Stomach (tissue), 9 donors: ENCODE measurements around the gene SMYD3. TPM values are rescaled to one million over a fixed set of nuclear protein-coding genes. Genes with fewer than 3 reads are reported as not detected.

Experiments used
- DNase-seq, 2 donors: peaks; one replicate each; pipeline versions ENCODE4 v3.0.0 to v3.0.0-alpha.2; 2013 to 2019
- H3K27ac ChIP-seq, 5 donors: fragments of 200-600 bp in 4 of 5; sonication (generic) in 4 of 5; one replicate each; pipeline ENCODE4 v1.5.1; 2013 to 2019; ENCODE audit warnings: mild to moderate bottlenecking in 1 of 5, moderate library complexity in 1 of 5
- H3K27me3 ChIP-seq, 3 donors: fragments of 200-600 bp; sonication (generic); one replicate each; pipeline ENCODE4 v1.5.1; 2017 to 2019; ENCODE audit warnings: mixed run types in 1 of 3
- H3K36me3 ChIP-seq, 4 donors: fragments of 200-600 bp; sonication (generic); 1 replicate in 3 of 4; 2 replicates in 1 of 4; pipeline ENCODE4 v1.5.1; 2016 to 2019
- H3K4me1 ChIP-seq, 4 donors: fragments of 200-600 bp; sonication (generic); one replicate each; pipeline ENCODE4 v1.5.1; 2016 to 2019
- H3K4me3 ChIP-seq, 4 donors: fragments of 200-600 bp; sonication (generic) in 3 of 4; one replicate each; pipeline ENCODE4 v1.5.1; 2016 to 2019; ENCODE audit warnings: mild to moderate bottlenecking in 1 of 4
- H3K9me3 ChIP-seq, 4 donors: fragments of 200-600 bp; sonication (generic); one replicate each; pipeline ENCODE4 v1.5.1; 2016 to 2019
- CTCF ChIP-seq, 7 experiments: fragments of 450-650 bp in 4 of 7; fragments of 200-600 bp in 3 of 7; sonication (generic) in 3 of 7; IDR thresholded peaks; one replicate each; pipeline ENCODE4 v1.5.1; 2016 to 2019; ENCODE audit warnings: antibody characterized with exemption in 7 of 7, control low read depth in 2 of 7, mild to moderate bottlenecking in 1 of 7
- EP300 ChIP-seq: sonication (generic); formaldehyde crosslinking; IDR thresholded peaks from one replicate; pipeline ENCODE4 v1.6.1; 2017; ENCODE audit warnings: antibody characterized with exemption
- POLR2A ChIP-seq, 4 donors: fragments of 450-650 bp; IDR thresholded peaks; one replicate each; pipeline ENCODE4 v1.6.1; 2016; ENCODE audit warnings: antibody characterized with exemption in 4 of 4, control low read depth in 2 of 4, mild to moderate bottlenecking in 1 of 4, moderate library complexity in 1 of 4
- POLR2AphosphoS5 ChIP-seq, 3 donors: sonication (generic); formaldehyde crosslinking; IDR thresholded peaks; one replicate each; pipeline ENCODE4 v1.6.1; 2016; ENCODE audit warnings: antibody characterized with exemption in 3 of 3
- WGBS, 5 donors: extraction: QIAGEN DNeasy Blood & Tissue Kit in 3 of 5; methylation state at CpG; one replicate each; pipeline versions ENCODE4 v1.1.5 to v1.1.7; 2013 to 2018; 5-methylcytosine and 5-hydroxymethylcytosine counted together
- intact Hi-C: fragments of 100-400 bp; cut with DNase I; formaldehyde crosslinking; loops from one replicate; pipeline ENCODE4 v1.15.1; 2023; ENCODE audit warnings: low total_unique reads
- polyA plus RNA-seq, 3 donors: library from polyadenylated mRNA; stranded (reverse); fragments of 200-250 nt; gene quantifications; one replicate each; pipeline ENCODE4 v1.2.3, GENCODE V29; 2013
- total RNA-seq, 5 donors: library from RNA; depleted of rRNA; stranded (reverse); fragments of >200 nt; gene quantifications; one replicate each; pipeline versions ENCODE4 v1.1.0 to v1.2.3, GENCODE V29; 2014 to 2016
- donor health status: healthy with polysubstance abuse.
- donor health status: Bipolar disorder and iron deficiency.
- donor health status: healthy.

The SMYD3 gene
- total and polyA plus RNA-seq, 8 donors: 6.4 to 196 (median 27.8) TPM

GRCh38 chr1:246078888-246079252 is 428.2 kb downstream of the SMYD3 start:
- peaks cover 0 to 7% (median 0%) of the 10 kb centered on the region in 4 donors for H3K9me3 ChIP-seq
- TF ChIP-seq EP300 (no peak), POLR2AphosphoS5 (IDR thresholded peaks at IDR 0.05) (no peak), POLR2A (IDR thresholded peaks at IDR 0.05) (no peak), CTCF (IDR thresholded peaks at IDR 0.05) (no peak)
- WGBS, 5 donors: 88 to 100% (median 97%) methylated on average over 1 of the region's 1 CpG

GRCh38 chr1:246078126-246078887 is 428.8 kb downstream of the SMYD3 start:
- TF ChIP-seq CTCF (IDR thresholded peaks at IDR 0.05): no peak
- TF ChIP-seq POLR2AphosphoS5 (IDR thresholded peaks at IDR 0.05): no peak
- no peak for TF ChIP-seq POLR2A (IDR thresholded peaks at IDR 0.05)
- TF ChIP-seq EP300: no peak
- H3K27me3 ChIP-seq: no peaks in the 10 kb centered on the region
- H3K27ac ChIP-seq: no peak overlapping the region
- intact Hi-C loops: no loop called here
- no peaks in the 10 kb centered on the region for H3K36me3 ChIP-seq
- peaks cover 0 to 5% (median 0%) of the 10 kb centered on the region in 4 donors for H3K4me1 ChIP-seq
- peaks cover 0 to 7% (median 0%) of the 10 kb centered on the region in 4 donors for H3K9me3 ChIP-seq
- no peak for DNase-seq
- no peak overlapping the region for H3K4me3 ChIP-seq
- WGBS, 5 donors: 76 to 83% (median 78%) methylated on average over 9 of the region's 9 CpGs

More at GRCh38 chr1:246078888-246079252, 428.2 kb downstream of the SMYD3 start:
- DNase-seq: no peak
- H3K27ac ChIP-seq: no peak overlapping the region
- H3K4me3 ChIP-seq: no peak overlapping the region
- peaks cover 0 to 5% (median 0%) of the 10 kb centered on the region in 4 donors for H3K4me1 ChIP-seq
- intact Hi-C loops: no loop called here
- H3K27me3 ChIP-seq: no peaks in the 10 kb centered on the region
- no peaks in the 10 kb centered on the region for H3K36me3 ChIP-seq

DNA sequence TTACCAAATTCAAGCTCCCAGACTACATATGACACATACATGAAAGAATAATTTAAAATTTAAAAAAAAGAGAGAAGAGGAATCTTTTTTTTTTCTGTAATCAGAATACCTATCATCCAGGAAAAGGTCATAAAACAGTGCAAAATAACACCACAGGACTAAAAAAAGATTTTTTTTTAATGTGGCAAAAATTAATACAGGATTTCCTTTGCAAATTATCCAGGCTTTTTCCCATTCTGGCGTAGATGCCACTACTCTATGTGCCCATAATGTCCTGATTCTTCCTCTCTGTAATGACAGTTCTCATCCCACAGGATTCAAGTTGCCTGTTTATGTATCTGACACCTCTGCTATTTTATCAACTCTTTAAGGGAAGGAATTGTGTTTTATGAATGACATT is 429.6 kb downstream of the SMYD3 start:
- H3K36me3 ChIP-seq: no peaks in the 10 kb centered on the region
- H3K27ac ChIP-seq: no peak overlapping the region
- H3K9me3 ChIP-seq: peaks cover 0 to 5% (median 0%) of the 10 kb centered on the region in 4 donors
- TF ChIP-seq POLR2AphosphoS5 (IDR thresholded peaks at IDR 0.05) (no peak), CTCF (IDR thresholded peaks at IDR 0.05) (no peak), POLR2A (IDR thresholded peaks at IDR 0.05) (no peak)
- DNase-seq: no peak
- WGBS, 5 donors: 49 to 91% (median 88%) methylated on average over 1 of the region's 1 CpG
- intact Hi-C loops: no loop called here
- no peaks in the 10 kb centered on the region for H3K27me3 ChIP-seq
- no peak overlapping the region for H3K4me3 ChIP-seq
- H3K4me1 ChIP-seq: peaks cover 0 to 5% (median 0%) of the 10 kb centered on the region in 4 donors

DNA sequence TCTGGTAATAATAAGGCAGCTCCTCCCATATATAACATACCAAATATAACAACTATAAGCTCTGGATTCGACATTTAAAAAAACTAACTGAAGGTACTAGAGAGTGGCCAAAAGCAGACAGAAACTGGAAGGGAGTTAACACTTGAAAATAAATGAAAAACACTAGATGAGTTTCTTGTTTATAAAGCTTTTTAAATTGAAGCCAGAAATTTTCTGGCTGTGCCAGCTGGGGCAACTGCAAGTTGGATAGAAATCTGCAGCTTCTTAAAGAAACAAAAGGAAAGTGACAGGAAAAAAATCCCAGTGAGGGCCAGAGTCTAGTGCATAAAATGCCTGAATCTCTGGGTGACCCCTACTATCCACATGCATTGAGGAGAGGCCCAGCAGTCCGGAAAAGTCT is 432.7 kb downstream of the SMYD3 start:
- TF ChIP-seq CTCF (IDR thresholded peaks at IDR 0.05): no peak
- no peak for TF ChIP-seq EP300
- intact Hi-C loops: no loop called here

More for the DNA sequence above, 432.7 kb downstream of the SMYD3 start:
- H3K4me1 ChIP-seq: peaks cover 0 to 5% (median 0%) of the 10 kb centered on the region in 4 donors
- H3K9me3 ChIP-seq: no peaks in the 10 kb centered on the region
- 80 to 99% (median 88%) methylated on average over 2 of the region's 2 CpGs for WGBS, 5 donors
- no peaks in the 10 kb centered on the region for H3K36me3 ChIP-seq
- H3K27ac ChIP-seq: no peak overlapping the region
- no peaks in the 10 kb centered on the region for H3K27me3 ChIP-seq
- H3K4me3 ChIP-seq: no peak overlapping the region
- no peak for DNase-seq
